Kasumi-1 (cell line): Measurements from ENCODE around the gene FAM89B.

ENCODE experiments used
- DNase-seq, 2 experiments: peaks; one replicate each; lab custom pipeline; 2025; lab: John Stamatoyannopoulos, UW

The FAM89B gene

DNA sequence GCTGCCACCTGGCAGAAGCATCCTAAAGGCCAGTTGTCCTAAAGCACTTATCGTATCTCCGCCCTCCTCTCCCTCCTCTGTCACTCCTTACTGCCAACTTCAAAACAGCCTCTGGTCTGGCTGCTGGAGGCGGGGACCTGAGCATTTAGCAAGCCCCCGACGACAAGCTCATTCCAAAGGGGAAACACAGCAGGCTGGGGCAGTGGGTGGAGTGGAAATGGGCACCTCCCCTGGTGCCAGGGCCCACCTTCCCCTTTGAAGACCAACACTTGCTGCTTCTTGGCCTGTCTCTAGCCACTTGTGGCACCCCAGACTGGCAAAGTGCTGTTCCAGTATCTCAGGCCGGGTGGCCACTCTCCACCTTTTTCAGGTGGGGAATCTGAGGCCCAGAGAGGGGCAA is 38.1 kb downstream of the FAM89B start:
- no peak for DNase-seq

DNA sequence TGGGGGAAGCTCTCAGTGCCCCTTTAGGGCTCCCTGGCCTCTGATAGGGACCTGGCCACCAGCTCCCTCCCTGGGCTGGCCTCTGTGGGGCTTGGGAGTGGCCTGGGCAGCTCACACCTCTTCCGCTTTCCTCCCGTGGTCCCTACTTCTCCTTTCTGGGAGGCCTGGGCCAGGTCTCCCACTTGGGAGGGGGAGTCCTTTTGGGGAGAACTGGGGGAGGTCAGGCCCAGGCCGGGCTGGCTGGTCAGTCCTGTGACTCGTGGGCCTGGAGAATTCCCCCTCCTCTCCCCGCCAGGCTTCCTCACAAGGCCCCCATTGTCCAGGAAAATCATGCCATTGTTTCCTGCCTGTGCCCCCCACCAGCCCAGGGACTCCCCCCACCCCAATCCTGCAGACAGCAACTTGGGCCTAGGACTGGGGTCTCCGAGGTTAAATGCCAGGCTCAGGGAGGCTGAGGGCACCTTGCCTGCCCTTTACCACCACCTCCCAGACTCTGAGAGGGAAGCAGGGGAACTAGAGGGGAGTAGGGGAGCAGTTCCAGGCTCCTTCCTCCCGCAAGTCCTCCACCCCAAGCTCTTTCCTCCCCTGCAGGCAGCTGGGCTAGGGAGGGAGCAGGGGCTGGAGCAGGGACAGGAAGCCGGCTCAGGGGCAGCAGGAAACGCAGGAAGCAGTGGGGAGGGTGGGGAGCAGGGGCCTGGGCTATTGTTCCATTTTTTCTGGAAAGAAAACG is 38.9 kb downstream of the FAM89B start:
- peak; percentile 84 to 87 for DNase-seq

DNA sequence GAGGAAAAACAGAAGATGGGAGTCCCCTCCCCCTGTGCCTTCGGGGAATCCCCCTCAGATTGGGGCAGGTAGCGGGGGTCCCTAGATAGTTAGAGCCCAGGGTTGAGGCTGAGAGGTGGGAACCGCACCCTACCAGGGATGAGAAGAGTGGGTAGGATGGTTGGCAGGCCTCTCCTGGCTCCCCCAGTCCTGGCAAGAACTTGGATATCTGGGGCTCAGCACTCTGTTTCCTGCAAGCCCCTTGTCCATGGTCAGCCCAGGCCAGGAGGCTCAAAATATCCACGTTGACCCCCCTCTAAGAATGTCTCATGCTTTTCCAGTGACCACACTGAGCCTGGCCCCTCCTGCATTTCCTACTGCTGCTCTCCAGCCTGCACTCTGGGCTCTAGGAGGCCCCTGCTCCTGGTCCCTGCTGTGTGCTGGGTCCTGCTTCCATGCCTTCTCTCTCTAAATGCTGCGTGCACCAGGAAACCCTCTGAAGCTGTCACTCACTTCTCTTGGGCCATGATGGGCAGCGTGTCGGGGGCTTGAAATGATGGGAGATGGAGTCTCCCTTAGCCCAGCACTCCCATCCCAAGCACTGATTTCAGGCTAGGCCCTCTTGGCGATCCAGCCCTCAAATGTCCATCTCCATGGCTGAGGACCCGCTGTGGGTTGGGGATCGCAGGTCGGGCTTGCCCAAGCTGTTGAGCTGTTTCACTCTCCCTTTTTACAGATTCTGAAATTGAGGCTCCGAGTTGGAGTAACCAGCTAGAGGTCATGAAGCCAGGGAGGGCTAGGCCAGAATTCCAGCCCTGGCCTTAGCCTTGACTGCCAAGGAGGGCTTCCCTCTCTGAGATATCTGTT is 39.6 kb downstream of the FAM89B start:
- DNase-seq, result peak; percentile 26 to 39

DNA sequence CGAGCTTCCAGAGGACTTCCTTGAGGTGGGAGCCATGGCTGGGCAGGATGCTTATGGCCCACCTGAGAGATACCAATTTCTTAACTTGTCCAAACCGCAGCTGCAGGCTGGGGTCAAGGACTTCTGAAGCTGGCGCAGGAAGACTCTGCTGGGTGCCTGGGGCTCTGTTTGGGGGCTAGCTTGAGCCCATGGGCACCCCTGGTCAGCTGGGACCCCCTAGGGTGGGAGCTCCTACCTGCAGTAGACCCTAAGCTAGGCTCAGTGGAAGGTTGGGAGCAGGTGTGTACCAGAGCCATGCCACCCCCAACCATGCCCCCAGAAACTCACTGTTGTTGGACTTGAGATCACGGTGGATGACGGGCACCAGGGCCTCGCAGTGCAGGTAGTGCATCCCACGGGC is 40.4 kb downstream of the FAM89B start:
- DNase-seq, result no peak

DNA sequence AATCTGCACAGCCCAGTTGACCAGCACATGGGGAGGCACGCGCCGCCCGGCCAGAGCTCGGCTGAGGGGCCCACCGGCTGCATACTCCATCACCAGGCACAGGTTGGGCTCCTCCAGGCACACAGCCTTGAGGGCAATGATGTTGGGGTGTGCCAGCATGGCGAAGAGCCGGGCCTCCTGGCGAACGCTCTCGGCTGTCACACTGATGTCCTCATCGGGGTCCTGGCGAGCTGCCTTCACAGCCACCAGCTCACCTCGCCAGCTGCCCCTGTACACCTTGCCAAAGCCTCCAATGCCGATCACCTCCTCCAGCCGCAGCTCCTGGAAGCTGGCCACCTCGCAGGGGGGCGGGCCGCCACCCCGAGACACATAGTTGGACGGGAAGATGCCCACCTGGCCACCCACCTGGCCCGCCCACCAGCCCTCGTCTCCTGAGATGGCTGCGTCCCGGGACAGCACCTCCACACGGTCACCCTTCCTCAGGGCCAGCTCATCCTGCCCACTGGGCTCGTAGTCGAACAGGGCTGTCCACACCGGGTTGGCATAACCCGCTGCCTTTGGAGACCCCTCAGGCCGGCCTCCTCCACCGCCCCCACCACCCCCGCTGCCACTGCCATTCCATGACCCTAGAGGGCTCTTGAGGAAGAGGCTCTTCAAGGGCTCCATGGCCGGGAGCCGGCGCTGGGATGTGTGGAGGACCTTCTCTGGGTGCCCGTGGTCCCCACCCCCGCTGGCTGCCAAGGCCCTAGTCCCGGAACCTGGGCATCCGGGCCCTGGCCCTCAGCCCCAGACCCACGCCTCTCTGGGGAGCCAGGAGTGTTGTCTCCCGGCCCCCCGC is 41.0 kb downstream of the FAM89B start:
- peak in 1 of 2 experiments; percentile 4 for DNase-seq

DNA sequence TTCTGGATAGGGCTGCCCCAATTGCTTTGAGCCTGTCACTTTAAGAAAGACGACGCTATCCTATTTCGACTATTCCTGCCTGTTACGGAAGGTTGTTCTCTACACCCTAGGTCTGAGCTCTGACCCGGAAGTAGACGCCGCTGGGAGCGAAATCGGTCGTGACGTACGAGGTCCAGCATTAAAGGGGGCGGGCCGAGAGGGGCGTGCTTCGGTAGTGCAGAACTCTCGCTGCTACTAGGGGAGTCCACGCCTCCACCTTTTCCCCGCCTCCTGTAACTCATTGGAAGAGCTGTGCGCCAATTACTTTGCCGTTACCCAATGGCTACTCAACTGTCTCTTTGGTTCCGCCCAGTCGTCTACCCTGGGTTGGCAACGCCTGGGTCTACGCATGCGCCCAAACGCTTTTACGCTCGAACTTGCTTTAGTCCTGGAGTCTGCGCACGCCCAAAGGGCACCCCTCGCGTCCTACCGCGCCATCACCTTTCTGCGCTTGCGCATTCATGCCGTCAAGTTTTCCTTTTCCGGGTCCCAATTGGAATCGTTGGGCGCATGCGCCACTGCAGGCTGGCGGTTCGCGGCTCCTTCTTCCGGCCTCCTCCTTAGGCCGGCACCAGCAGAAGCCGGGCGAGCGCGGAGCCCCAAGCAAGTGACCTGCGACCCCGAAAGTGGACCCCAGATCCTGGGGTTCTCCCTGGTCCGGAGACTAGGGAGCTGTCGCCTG is 43.1 kb downstream of the FAM89B start, which contains the start of gene PCNX3:
PCNX3 (plus strand) TSS at position 548 of the 721 bp plus-strand sequence. CDS start 536 bp downstream, outside the sequence.
- peak; percentile 100 for DNase-seq

DNA sequence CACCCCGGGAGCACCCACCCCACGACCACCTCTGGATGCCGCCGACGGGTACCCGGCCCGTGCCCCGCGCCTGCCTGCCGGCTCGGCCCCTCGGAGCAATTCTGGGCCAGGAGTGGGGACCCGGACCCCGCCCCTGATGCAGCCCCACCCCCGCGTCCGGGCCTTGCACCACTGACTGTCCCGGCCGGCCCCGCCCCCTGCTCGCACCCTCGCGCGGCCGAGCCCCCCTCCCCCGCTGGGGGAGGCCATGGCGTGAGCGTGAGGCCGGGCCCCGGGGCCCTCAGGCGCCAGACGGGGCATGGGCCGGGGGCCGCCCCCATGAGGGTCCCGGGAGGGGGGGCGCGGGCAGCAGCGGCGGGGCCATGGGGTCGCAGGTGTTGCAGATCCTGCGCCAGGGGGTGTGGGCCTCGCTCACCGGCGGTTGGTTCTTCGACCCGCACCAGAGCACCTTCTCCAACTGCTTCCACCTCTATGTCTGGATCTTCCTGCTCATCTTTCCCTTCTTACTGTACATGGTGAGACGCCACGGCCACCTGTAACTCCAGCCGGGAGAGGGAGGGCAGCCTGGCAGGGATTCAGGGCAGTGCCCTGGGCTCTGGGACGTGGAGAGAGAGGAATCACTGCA is 43.7 kb downstream of the FAM89B start:
- peak in 1 of 2 experiments; percentile 6 for DNase-seq

DNA sequence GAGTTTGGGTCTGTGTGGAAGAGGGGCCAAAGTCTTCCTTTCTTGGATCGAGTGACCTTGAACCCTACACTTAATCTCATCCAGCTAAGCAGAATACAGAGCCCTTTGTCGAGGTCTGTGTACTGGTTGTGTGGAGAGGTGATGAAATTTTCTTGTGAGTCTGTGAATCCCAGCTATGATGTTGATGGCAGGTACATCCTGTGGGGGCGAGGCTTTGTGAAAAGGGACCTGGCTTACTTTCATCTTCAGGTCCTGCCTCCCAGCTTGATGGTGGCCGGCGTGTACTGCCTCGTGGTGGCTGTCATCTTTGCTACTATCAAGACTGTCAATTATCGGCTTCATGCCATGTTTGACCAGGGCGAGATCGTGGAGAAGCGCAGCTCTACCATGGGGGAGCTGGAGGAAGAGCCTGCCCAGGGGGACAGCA is 44.2 kb downstream of the FAM89B start:
- no peak for DNase-seq

DNA sequence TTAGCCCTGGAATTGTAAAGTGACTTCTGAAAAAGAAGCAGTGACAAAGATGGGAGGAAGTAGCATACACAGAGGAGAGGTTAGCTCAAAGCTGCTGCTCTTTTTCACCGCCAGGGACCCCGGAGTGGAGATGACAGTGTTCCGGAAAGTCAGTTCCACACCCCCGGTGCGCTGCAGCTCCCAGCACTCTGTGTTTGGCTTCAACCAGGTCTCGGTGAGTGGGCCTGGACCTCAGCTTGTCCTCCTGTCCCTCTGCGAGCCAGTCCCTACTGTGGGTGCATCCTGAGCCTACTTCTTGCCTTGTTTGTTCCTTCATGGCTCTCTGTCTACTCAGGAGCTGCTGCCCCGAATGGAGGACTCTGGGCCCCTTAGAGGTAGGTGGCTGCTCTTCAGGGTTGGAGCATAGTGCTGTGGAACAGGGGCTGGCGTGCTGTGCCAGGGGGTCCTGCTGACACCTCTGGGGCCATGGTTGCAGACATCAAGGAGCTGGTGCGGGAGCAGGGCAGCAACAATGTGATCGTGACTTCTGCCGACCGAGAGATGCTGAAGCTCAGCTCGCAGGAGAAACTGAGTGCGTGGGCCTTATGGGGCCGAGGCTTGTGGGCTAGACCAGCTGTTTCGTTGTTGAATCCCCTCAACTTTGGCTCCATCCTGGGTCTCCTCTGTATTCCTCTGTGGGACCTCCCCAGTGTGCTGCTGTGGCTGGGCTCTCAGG is 45.0 kb downstream of the FAM89B start:
- DNase-seq, result no peak

DNA sequence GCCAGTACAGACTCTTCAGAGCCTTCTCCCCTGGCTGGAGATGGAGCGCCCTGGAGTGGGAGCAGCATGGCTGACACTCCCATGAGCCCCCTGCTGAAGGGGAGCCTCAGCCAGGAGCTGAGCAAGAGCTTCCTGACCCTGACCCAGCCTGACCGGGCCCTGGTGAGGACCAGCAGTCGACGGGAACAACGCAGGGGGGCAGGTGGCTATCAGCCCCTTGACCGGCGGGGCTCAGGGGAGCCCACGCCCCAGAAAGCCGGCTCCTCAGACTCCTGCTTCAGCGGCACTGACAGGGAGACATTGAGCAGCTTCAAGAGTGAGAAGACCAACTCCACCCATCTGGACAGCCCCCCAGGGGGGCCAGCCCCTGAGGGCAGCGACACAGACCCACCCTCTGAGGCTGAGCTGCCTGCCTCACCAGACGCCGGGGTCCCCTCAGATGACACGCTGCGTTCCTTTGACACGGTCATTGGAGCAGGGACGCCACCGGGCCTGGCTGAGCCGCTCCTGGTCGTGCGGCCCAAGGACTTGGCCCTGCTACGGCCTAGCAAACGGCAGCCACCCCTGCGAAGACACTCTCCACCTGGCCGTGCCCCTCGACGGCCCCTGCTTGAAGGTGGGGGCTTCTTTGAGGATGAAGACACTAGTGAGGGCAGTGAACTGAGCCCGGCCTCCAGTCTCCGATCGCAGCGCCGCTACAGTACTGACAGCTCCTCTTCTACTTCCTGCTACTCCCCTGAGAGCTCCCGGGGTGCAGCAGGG is 45.8 kb downstream of the FAM89B start:
- no peak for DNase-seq

DNA sequence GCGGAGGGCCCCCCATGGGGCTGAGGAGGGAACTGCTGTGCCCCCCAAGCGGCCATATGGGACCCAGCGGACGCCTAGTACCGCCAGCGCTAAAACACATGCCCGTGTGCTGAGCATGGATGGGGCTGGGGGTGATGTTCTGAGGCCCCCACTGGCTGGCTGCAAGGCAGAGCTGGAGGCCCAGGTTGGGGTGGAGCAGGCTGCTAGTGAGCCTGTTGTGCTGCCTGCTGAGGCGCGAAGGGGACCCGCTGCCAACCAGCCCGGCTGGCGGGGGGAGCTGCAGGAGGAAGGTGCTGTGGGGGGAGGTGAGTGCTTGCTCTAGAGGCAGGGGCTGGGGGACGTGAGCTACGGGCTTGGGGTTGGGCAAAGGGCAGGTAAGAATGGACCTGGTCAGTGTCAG is 46.4 kb downstream of the FAM89B start:
- DNase-seq, result no peak

DNA sequence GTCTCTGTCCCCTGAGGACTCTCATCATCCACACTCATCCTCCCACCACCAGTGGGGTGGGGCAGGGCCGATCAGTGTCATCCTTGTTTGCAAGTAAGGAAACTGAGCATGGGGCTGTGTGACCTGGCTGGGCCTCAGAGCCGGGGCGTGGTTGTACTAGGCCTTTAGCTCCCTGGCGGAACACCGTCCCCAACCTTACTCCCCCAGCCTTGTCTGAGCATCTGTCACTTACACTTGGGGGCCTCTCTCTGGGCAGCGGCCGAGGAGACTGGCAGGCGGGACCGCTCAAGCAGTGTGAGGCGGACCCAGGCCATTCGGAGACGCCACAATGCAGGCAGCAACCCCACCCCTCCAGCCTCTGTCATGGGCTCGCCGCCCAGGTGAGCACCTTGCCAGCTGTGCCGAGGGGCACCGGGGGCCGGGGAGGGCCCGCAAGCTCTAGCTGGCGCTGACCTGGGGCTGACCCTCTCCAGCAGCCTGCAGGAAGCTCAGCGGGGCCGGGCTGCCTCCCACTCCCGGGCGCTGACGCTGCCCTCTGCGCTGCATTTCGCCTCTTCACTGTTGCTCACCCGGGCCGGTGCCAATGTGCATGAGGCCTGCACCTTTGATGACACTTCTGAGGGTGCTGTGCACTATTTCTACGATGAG is 47.1 kb downstream of the FAM89B start:
- no peak for DNase-seq

DNA sequence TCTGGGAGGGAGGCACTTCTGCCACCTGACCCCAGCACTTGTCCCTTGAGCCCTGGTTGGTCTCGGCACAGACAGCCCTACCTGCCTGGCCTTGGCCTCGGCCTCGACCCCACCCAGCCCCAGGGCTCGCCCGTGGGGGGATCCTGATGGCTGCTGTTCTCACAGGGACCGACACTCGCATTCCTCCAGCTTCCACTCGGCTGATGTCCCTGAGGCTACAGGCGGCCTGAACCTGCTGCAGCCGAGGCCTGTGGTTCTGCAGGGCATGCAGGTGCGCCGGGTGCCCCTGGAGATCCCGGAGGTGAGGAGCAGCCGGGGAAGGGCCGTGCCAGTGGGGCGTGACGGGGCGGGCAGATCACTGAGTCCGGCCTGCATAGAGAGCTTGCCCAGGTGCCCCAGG is 48.3 kb downstream of the FAM89B start:
- no peak for DNase-seq

DNA sequence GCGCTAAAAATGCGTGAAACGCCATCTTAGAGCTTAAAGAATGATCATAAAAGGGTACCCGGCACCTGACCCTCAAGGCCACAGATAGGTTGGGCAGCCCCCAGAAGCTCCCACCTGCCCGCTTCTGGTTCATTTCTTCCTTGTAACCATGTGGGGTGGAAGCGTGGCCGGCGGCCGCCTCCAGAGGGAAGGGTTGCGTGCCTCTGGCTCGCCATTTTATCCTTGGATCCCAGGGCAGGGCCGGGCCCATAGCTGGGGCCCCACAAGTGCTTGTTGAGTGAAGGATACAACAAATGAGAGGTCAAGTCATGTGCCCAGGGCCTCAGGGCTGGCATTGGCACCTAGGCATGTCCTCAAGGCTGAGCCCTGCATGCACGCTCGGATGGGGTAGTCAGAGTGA is 49.1 kb downstream of the FAM89B start:
- no peak for DNase-seq

DNA sequence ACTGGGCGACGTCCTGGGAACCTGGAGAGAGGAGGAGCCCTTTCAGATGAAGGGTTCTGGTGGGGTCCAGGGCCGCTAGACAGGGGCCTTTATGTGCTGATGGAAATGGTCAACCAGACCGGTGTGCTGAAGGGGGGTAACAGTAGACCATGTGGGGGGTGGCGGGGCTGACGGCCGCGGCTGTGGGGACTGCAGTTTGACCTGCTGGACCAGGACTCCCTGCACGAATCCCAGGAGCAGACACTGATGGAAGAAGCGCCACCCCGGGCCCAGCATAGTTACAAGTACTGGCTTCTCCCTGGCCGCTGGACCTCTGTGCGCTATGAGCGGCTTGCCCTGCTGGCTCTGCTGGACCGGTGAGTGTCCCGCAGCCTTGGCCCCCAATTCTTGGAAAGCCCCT is 49.7 kb downstream of the FAM89B start:
- DNase-seq, result no peak

DNA sequence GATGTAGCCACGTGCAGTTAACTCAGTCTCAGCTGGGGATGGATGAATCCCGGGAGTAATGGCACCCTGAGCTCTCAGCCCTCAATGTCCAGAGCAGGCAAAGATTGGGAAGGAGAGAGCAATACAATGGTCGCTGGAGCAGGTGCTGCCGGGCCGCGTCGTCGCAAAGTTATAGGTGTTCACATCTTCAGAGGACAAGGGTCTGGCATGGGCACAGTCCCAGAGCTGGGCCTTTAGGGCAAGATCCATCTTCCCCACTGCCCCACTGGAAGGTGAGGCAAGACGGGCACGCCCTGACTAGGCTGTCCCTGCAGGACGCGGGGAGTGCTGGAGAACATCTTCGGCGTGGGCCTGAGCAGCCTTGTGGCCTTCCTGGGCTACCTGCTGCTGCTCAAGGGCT is 50.8 kb downstream of the FAM89B start:
- no peak for DNase-seq
